HCT116 (cell line): ENCODE results near the gene ARMH1.

Experiments used
- CTCF ChIP-seq, 3 experiments: fragments of 200-600 bp in 1 of 3; sonication (generic) in 1 of 3; IDR thresholded peaks in 2 of 3; conservative IDR thresholded peaks in 1 of 3; 2 replicates each; pipeline ENCODE4 v1.5.1; 2012 to 2017; ENCODE audit warnings: low read depth in 2 of 3, low read length in 2 of 3, antibody characterized with exemption in 1 of 3, borderline replicate concordance in 1 of 3, control low read depth in 1 of 3, mild to moderate bottlenecking in 1 of 3, mixed read lengths in 1 of 3, mixed run types in 1 of 3, moderate library complexity in 1 of 3; ENCODE audit not compliant: insufficient read depth in 1 of 3
- POLR2A ChIP-seq: IDR thresholded peaks from 2 replicates; pipeline ENCODE4 v1.7.0; 2011; ENCODE audit warnings: borderline replicate concordance; ENCODE audit not compliant: insufficient read depth, insufficient read length; ENCODE audit errors: extremely low read depth
- REST ChIP-seq: IDR thresholded peaks from 2 replicates; pipeline ENCODE4 v1.6.1; 2012; ENCODE audit warnings: low read depth

GRCh38 chr1:44713321-44713781, 38.8 kb downstream of the ARMH1 start:
- TF ChIP-seq POLR2A (no peak), REST (no peak), CTCF (IDR thresholded peaks at IDR 0.05 in 2 of 3, conservative IDR thresholded peaks at IDR 0.05 in 1 of 3; ENCODE audit: borderline replicate concordance in 1 of 3, insufficient read depth in 1 of 3, low read depth in 2 of 3, low read length in 2 of 3) (no peak)
